Measurements from ENCODE around the gene MTRF1.

DNA sequence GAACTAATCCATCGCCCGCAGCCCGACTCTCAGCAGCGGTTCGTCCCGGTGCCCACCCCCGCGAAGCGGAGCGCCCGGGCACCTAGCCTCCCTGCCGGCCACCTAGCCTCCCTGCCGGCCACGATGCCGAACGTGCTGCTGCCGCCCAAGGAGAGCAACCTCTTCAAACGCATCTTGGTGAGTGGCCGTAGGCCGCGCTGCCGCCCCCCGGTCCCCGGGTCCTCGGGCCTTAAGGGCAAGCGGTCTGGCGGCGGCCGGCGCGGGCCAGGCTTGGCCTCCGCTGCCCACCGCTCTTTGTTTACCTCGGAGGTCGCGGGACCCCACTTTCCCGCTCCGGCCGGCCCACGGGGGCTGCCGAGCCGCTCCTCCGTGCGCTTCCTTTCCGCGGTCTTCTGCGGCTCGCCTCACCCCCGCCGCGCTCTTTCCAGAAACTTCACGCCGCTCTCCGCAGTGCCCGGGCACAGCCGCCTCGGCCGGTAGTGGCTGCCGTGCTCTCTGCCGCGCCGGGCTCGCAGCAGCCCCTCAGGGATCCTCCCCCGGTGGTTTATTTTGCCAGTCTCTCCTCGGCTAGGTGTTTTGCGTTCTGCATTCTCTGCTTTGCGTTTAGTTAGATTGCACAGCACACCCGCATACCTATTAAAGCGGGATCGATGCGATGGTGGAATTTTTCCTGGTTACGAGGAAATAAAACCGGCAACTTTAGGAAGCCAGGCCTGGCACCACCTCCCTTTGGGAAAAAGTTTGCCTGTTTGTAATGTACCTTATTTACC lies 48.2 kb upstream of the MTRF1 start:
- TF ChIP-seq, protein P1, sequence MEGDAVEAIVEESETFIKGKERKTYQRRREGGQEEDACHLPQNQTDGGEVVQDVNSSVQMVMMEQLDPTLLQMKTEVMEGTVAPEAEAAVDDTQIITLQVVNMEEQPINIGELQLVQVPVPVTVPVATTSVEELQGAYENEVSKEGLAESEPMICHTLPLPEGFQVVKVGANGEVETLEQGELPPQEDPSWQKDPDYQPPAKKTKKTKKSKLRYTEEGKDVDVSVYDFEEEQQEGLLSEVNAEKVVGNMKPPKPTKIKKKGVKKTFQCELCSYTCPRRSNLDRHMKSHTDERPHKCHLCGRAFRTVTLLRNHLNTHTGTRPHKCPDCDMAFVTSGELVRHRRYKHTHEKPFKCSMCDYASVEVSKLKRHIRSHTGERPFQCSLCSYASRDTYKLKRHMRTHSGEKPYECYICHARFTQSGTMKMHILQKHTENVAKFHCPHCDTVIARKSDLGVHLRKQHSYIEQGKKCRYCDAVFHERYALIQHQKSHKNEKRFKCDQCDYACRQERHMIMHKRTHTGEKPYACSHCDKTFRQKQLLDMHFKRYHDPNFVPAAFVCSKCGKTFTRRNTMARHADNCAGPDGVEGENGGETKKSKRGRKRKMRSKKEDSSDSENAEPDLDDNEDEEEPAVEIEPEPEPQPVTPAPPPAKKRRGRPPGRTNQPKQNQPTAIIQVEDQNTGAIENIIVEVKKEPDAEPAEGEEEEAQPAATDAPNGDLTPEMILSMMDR (tag by site-specific recombination; IDR thresholded peaks at IDR 0.05): no peak
- TF ChIP-seq ZBTB1 (tag by site-specific recombination; IDR thresholded peaks at IDR 0.05) (no peak), ZSCAN16 (tag by site-specific recombination; IDR thresholded peaks at IDR 0.05) (no peak), ZNF707 (tag by site-specific recombination; IDR thresholded peaks at IDR 0.05) (no peak), ZNF324 (tag by site-specific recombination; IDR thresholded peaks at IDR 0.05) (no peak), ZNF221 (tag by site-specific recombination; IDR thresholded peaks at IDR 0.05; ENCODE audit: borderline replicate concordance) (no peak)

Measured in HEK293 (cell line).